ENCODE results near the gene GPR132.

GPR132 gene

DNA sequence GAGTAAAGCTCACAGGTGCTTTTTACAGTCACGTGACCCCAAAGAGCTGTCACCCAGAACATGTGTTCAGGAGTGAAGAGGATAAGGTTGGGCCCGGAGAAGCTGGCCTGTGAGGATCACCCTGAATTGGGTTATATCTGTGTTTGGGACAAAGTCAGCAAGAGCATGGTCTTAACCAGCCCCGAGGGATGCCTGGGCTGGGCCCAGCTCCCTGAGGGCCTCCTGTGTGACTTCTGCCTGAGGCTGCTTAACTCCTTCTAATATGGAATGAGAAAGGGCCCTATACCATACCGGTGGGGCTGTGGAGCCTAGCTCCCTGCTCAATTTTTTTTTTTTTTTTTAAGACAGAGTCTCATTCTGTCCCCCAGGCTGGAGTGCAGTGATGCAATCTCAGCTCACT lies 46.8 kb downstream of the GPR132 start:
- H3K27me3 Mint-ChIP-seq: no peaks in the 10 kb centered on the region
- H3K36me3 Mint-ChIP-seq: peaks cover 43% of the 10 kb centered on the region
- peak overlapping the region; percentile 94 for H3K27ac Mint-ChIP-seq
- no peak for DNase-seq
- peaks cover 79% of the 10 kb centered on the region for H3K4me1 Mint-ChIP-seq
- CTCF ChIA-PET: interaction anchor here (0.7 to 6.4 kb wide), 3 partner anchors 26 to 43 kb away, joined by 3 to 44 read pairs (median 5); no protein-coding TSS in a partner anchor
- no peaks in the 10 kb centered on the region for H3K9me3 Mint-ChIP-seq
- H3K4me3 Mint-ChIP-seq: peak overlapping the region; percentile 96

DNA sequence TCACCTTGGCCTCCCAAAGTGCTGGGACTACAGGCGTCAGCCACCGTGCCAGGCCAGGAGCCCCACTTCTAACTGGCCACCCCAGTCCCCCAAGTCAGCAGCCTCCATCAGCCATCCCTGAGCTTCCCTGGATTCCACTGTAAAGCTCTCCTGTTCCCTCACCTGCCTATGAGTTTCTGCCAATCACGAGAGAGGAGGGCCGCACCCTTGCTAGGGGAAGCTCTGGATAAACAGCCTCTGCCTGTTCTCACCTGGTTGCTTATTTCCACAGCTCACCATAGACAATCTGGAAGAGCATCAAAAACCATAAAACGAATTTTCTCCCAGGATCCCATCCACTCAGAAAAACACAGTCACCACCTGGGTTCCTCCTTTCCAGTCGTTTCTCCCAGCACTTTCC lies 49.3 kb downstream of the GPR132 start:
- H3K9me3 Mint-ChIP-seq: no peaks in the 10 kb centered on the region
- H3K4me3 Mint-ChIP-seq: no peak overlapping the region
- peaks cover 55% of the 10 kb centered on the region for H3K36me3 Mint-ChIP-seq
- H3K4me1 Mint-ChIP-seq: peaks cover 66% of the 10 kb centered on the region
- no peak for DNase-seq
- H3K27ac Mint-ChIP-seq: peak overlapping the region; percentile 83
- CTCF ChIA-PET: interaction anchor here (1.1 kb wide), 1 partner anchor 22 kb away, joined by 3 read pairs; no protein-coding TSS in a partner anchor
- H3K27me3 Mint-ChIP-seq: no peaks in the 10 kb centered on the region

DNA sequence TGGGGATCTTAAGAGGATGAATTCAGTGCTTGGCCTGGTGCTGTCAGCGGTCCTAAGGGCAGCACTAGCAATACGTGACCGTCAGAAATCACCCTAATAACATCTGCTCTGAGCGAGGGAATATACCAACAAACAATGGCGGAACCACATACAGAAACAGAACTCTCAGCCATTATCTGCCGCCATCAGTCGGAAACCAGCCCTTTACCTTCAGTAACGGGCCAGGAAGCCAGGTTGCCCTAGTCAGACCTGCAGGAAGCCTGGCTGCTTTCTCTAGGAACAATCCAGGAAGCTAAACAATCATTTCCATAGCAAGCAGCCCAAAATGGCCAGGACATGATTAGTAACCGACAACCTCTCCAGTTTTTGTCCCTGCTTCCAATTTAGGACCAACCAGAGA lies 50.0 kb downstream of the GPR132 start:
- H3K36me3 Mint-ChIP-seq: peaks cover 57% of the 10 kb centered on the region
- H3K4me3 Mint-ChIP-seq: no peak overlapping the region
- CTCF ChIA-PET: no interaction called here
- H3K4me1 Mint-ChIP-seq: peaks cover 66% of the 10 kb centered on the region
- no peaks in the 10 kb centered on the region for H3K27me3 Mint-ChIP-seq
- DNase-seq: no peak
- peak overlapping the region; percentile 83 for H3K27ac Mint-ChIP-seq
- no peaks in the 10 kb centered on the region for H3K9me3 Mint-ChIP-seq

DNA sequence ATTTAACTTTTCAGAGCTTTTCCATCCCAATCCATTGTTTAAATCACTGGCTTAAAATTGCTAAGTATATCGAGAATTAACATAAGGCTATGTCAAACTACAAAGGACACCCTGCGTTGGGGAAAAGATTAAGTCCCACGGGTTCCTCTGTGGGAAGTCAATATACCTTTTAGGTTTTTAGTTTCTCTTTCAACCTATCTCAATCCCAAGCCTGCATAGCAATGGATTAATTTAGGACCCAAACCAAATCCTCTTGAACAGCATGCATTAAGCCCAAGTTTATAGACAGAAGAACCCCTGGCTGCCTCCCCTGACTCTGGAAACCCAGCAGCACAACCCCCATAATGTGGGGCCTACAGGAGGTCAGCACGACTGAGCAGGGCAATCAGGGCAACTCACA lies 50.6 kb downstream of the GPR132 start:
- Mint-ChIP-seq H3K36me3 (peaks cover 59% of the 10 kb centered on the region), H3K4me3 (no peak overlapping the region), H3K4me1 (peaks cover 61% of the 10 kb centered on the region), H3K9me3 (no peaks in the 10 kb centered on the region), H3K27ac (peak overlapping the region; percentile 83), H3K27me3 (no peaks in the 10 kb centered on the region)
- no peak for DNase-seq
- CTCF ChIA-PET: interaction anchor here (0.6 kb wide), 1 partner anchor 189 kb away, joined by 3 read pairs; no protein-coding TSS in a partner anchor

DNA sequence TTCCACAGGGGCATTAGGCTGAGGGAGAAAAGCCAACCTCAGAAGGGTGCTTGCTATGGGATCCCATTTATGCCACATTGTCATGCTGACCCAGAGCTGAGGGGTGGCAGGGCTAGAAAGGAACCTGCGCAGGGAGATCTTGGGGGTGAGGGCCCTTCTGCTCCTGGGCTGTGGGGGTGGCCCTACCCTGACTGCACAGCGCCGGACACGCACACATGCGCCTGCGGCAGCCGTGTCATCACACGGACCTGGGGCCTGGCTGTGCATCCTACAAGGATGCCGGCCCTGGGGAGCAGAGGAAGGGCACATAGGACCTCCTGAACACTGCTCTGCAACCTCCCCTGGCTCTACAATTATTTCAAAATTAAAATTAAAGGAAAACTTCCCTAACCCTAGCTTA lies 51.2 kb downstream of the GPR132 start:
- Mint-ChIP-seq H3K36me3 (peaks cover 57% of the 10 kb centered on the region), H3K4me1 (peaks cover 55% of the 10 kb centered on the region), H3K9me3 (no peaks in the 10 kb centered on the region), H3K27me3 (no peaks in the 10 kb centered on the region), H3K27ac (peak overlapping the region; percentile 83), H3K4me3 (no peak overlapping the region)
- DNase-seq: no peak
- CTCF ChIA-PET: interaction anchor here (0.6 to 1.2 kb wide), 2 partner anchors 31 to 189 kb away, joined by 3 to 4 read pairs; no protein-coding TSS in a partner anchor

DNA sequence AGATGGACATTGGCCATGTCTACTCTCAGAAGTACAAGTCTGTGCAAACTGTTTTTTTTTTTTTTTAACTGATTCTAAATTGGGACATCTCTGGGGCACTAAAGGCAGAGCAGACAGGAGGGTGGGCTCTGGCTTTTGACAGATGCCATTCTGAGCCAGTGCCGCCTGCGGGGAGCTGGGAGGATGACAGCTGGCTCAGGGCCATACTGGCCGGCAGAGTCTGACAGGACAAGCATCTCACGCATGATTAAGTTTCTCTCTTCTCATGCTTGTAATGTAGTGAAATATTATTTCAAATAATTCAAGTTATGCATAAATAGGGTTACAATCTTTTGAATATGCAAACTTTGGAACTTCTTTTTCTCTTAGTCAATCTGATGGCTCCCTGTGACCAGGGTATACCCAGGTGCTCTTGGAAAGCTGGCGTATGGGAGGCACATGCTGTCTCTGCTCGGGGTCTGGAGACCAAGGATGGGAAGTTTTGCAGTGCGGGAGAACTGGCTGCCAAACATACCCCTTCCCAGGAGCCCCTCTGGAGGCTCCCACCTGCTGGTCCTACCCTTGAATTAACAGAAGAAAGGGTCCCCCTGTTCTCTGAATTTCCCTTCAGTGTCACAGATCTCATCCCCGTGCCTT lies 52.0 kb downstream of the GPR132 start:
- peaks cover 50% of the 10 kb centered on the region for H3K36me3 Mint-ChIP-seq
- H3K27me3 Mint-ChIP-seq: no peaks in the 10 kb centered on the region
- CTCF ChIA-PET: interaction anchor here (1.2 to 1.3 kb wide), 2 partner anchors 13 to 32 kb away, joined by 4 read pairs; no protein-coding TSS in a partner anchor
- DNase-seq: no peak
- no peak overlapping the region for H3K4me3 Mint-ChIP-seq
- peak overlapping the region; percentile 60 for H3K27ac Mint-ChIP-seq
- H3K4me1 Mint-ChIP-seq: peaks cover 47% of the 10 kb centered on the region
- no peaks in the 10 kb centered on the region for H3K9me3 Mint-ChIP-seq

DNA sequence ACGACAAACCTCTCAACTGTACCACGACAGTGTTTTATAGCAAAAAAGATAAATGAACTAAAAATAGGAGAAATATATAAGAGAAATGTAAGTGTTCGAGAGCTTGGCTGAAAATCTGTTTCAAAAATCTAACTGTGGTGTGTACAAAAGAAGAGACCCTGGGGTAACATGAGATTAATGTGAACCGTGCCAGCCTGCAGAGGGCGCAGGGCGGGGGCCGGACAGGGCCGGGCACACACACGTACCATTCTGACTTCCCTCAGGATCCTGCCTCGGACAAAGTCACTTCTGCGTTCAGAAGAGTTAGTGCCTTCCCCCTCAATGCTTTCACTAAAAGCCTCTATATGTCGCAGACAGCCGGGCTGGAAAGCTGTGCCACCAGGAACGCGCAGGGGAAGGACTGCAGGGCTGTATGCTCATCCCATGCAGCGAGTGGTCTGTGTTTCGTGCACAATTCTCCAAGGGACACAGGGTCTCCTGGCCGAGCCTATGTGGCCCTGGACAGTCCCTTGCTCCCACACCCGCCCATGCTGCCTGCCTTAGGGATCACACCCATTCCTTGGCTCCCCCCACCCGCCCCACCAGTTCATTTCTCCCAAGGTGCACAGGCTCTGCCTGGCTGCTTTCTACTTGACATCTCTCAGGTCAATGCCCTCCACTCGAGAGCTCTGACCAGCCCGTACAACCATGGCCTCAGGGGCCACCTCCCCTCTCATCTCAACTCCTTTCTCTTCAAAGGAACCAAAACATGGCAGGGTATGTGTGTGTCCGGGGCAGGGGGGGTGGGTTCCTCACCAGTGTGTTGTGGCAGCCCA lies 52.9 kb downstream of the GPR132 start:
- Mint-ChIP-seq H3K27ac (no peak overlapping the region), H3K4me1 (peaks cover 40% of the 10 kb centered on the region), H3K27me3 (no peaks in the 10 kb centered on the region), H3K9me3 (no peaks in the 10 kb centered on the region), H3K36me3 (peaks cover 46% of the 10 kb centered on the region), H3K4me3 (no peak overlapping the region)
- CTCF ChIA-PET: interaction anchor here (1.1 to 1.3 kb wide), 2 partner anchors 14 to 74 kb away, joined by 3 to 4 read pairs; no protein-coding TSS in a partner anchor
- DNase-seq: no peak

DNA sequence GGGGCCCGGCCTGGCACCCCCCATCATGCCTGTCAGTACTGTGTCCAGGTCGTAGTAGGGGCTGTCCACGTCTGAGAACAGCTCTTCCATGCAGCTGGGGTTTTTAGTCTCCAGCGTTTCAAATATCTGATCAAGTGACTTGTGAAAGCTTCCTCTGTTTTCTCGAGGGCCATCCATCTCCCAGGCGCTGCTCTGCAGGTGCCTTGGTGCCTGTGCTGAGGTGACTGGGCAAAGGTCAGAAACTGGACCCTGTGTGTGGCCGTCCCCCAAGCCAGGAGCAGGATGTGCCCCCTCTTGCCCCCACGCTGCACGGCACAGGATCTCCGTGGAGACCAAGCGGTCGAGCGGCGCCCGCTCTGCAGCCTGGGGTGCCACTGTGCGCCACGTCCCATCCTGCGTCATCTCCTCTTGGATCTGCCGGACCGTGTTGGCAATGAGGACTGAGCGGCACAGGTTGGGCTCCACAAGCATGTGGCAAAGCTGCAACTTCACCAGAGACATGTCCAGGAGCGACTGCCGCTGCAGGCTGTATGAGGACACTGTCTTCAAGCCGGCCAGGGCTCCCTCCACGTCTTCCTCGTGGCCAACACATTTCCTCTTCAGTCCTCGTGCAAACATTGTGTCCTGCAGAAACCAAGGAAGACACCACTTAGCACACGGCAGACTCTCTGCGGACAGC lies 53.8 kb downstream of the GPR132 start:
- H3K9me3 Mint-ChIP-seq: no peaks in the 10 kb centered on the region
- DNase-seq: no peak
- no peak overlapping the region for H3K27ac Mint-ChIP-seq
- peaks cover 46% of the 10 kb centered on the region for H3K36me3 Mint-ChIP-seq
- H3K27me3 Mint-ChIP-seq: no peaks in the 10 kb centered on the region
- peaks cover 34% of the 10 kb centered on the region for H3K4me1 Mint-ChIP-seq
- no peak overlapping the region for H3K4me3 Mint-ChIP-seq
- CTCF ChIA-PET: interaction anchor here (1.1 kb wide), 2 partner anchors 8 to 75 kb away, joined by 3 read pairs; no protein-coding TSS in a partner anchor

DNA sequence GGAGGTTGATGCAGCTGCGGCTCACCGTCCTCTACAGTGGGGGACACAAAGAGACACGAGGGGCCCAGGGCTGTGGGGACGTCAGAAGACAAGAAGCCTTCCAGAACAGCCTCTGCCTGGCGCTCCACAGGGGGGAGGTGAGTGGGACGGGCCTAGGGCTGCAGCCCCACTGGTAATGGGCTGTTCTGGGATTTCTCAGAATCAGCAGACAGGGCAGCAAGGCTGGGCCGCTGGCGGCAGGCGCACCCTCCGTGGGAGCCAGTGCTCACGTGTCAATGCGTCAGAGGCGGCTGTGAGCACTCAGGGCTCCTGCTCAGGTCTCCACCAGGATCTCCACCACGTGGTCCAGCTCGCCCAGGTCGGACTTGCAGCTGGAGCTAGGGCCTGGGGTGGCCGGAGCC lies 54.3 kb downstream of the GPR132 start:
- Mint-ChIP-seq H3K27ac (no peak overlapping the region), H3K36me3 (peaks cover 42% of the 10 kb centered on the region), H3K4me1 (peaks cover 29% of the 10 kb centered on the region), H3K27me3 (no peaks in the 10 kb centered on the region), H3K4me3 (no peak overlapping the region), H3K9me3 (no peaks in the 10 kb centered on the region)
- DNase-seq: no peak
- CTCF ChIA-PET: interaction anchor here (1.1 kb wide), 1 partner anchor 9 kb away, joined by 3 read pairs; no protein-coding TSS in a partner anchor

DNA sequence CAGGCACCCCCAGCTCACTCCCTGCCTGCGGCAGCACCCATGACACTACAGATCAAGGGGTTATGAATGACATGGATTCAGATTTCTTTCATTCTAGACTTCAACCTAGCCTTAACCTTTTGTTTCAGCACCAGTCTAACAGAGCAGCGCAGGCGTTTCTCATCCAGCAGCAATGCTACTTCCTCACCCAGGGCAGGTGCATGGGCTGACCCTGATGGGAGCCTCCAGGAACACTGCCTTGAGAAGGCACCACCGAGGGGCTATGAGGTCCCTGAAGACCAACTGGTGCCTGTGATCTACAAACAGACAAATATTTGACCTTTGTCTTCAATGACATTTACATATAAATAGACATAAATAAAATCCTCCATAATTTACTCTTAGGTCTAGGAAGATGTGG lies 55.1 kb downstream of the GPR132 start:
- Mint-ChIP-seq H3K4me1 (peaks cover 21% of the 10 kb centered on the region), H3K27ac (no peak overlapping the region), H3K4me3 (no peak overlapping the region), H3K36me3 (peaks cover 38% of the 10 kb centered on the region), H3K27me3 (no peaks in the 10 kb centered on the region), H3K9me3 (no peaks in the 10 kb centered on the region)
- CTCF ChIA-PET: interaction anchor here (1.1 kb wide), 1 partner anchor 10 kb away, joined by 3 read pairs; no protein-coding TSS in a partner anchor
- no peak for DNase-seq

DNA sequence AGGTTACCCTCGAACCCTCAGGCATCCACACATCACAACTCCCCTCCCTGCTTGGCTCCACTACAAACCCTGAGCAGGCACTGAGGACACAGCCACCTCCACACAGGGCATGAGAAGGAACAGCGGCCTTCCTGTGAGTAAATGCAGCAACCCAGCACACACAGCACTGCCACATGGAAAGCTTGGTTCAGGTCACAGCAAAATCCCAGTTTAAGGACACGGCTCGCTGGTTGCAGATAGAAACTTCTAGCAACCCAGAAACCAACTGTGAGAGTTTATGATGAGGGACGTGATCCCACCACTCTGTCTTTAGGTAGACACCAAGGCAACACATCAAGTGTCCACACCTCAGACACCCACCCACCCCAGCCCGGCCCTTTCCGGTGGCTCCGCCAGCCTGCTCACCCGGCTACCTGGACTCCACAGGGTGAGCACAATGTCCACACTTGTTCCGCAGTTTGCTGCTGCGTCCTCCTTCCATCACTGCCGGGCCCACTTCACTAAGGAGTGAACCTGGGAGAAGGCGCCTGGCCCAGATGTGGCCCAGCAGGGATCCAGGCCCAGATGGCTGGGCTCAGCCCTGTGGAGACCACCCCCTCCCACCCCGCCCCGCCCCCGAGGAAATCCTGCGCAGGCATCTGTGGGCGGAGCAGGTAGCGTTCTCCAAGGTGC lies 57.5 kb downstream of the GPR132 start:
- Mint-ChIP-seq H3K27me3 (no peaks in the 10 kb centered on the region), H3K4me3 (no peak overlapping the region), H3K27ac (no peak overlapping the region), H3K4me1 (peaks cover 4% of the 10 kb centered on the region), H3K36me3 (peaks cover 31% of the 10 kb centered on the region), H3K9me3 (no peaks in the 10 kb centered on the region)
- no peak for DNase-seq
- CTCF ChIA-PET: no interaction called here

DNA sequence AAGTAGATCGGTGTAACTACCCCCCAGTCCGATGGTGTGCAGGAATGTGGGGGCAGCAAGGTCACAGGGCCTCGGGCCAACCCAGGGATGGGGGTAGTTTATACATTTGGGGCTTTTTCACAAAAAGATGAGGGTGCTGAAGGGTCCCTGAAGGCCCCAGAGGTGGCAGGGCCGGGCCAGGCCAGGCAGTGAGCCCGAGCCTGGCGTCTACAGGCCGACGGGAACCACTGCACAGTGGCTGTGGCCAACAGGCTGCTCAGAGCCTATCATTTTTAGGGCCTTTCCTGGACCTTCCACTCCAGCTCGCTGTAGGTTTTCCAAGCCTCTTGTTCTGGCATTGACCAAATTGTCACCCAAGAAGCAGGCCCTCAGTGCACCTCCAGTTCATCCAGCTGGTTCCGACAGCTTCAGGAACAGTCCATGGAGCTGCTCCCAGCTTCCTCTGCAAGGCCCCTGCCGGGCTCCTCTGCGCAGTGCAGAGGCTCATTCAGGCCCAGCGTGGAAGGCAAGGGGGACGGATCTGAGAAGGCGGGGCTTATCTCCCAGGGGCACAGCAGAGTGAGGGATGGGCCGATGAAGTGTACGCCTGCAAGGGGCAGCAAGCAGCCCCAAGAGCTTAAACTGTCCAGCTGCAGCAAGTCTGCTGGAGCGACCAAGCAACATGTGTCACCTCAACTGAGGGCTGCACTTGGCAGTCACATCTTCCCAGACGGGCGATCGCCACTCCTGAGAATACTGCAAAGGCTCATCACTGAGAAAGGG lies 58.2 kb downstream of the GPR132 start:
- Mint-ChIP-seq H3K4me1 (no peaks in the 10 kb centered on the region), H3K36me3 (peaks cover 29% of the 10 kb centered on the region), H3K4me3 (no peak overlapping the region), H3K27ac (no peak overlapping the region), H3K27me3 (no peaks in the 10 kb centered on the region), H3K9me3 (no peaks in the 10 kb centered on the region)
- CTCF ChIA-PET: interaction anchor here (1.2 kb wide), 1 partner anchor 52 kb away, joined by 3 read pairs; no protein-coding TSS in a partner anchor
- DNase-seq: no peak
